K562 (cell line): Measurements from ENCODE around the gene EPHB1. TPM values are rescaled to one million over a fixed set of nuclear protein-coding genes. Genes with fewer than 3 reads are reported as not detected.

ENCODE experiments used
- ATAC-seq: fragments of 200-7000 bp; cut with Tn5 transposase; 3 replicates; pipeline ENCODE4 v1.9.1; 2020; ENCODE audit warnings: moderate library complexity
- BruUV-seq: library from RNA; stranded (reverse); fragments of 400-500 nt; replicated peaks from 2 replicates; lab custom pipeline; 2021; lab: Mats Ljungman, UMichigan
- CTCF ChIA-PET: fragments of 300-600 bp; formaldehyde crosslinking; extraction: SDS; loops from one replicate; lab custom pipeline; 2021; ENCODE audit warnings: low intra/inter-chr PET ratio; lab: Yijun Ruan, JAX
- POLR2A ChIA-PET: fragments of 300-600, 350-650 bp; sonication (Branson Sonifier 250); formaldehyde crosslinking; extraction: SDS; loops from one replicate; lab custom pipeline; 2021; ENCODE audit warnings: antibody characterized with exemption, inconsistent platforms; lab: Yijun Ruan, JAX
- DNase-seq, 4 experiments: peaks; one replicate each; pipeline versions ENCODE4 v3.0.0 to v3.0.0-alpha.2; 2011 to 2018; ENCODE audit warnings: low spot score in 3 of 4, mixed read lengths in 3 of 4; ENCODE audit errors: extremely low read depth in 1 of 4
- FAIRE-seq: peaks from 2 replicates; lab custom pipeline; 2011; peaks lifted over from hg19 to GRCh38; lab: Jason Lieb, UNC
- H2AFZ ChIP-seq: 2 replicates; pipeline ENCODE4 v1.6.0; 2011; ENCODE audit warnings: low read depth, low read length, control low read depth, inconsistent platforms
- H3K27ac ChIP-seq: fragments of 200-600 bp; 3 replicates; pipeline ENCODE4 v1.8.0; 2011; ENCODE audit warnings: low read depth, mild to moderate bottlenecking, control low read depth, inconsistent platforms, low read length, moderate library complexity, mixed read lengths; ENCODE audit errors: extremely low read depth
- H3K27me3 ChIP-seq, 2 experiments: fragments of 300-600 bp in 1 of 2; 2 replicates in 1 of 2; 3 replicates in 1 of 2; pipeline versions ENCODE4 v1.6.0 to v1.8.0; 2011; ENCODE audit warnings: inconsistent platforms in 2 of 2, low read length in 2 of 2, mild to moderate bottlenecking in 1 of 2, mixed read lengths in 1 of 2, moderate library complexity in 1 of 2; ENCODE audit not compliant: control insufficient read depth in 2 of 2, insufficient read depth in 2 of 2
- H3K36me3 ChIP-seq: fragments of 300-600 bp; 3 replicates; pipeline ENCODE4 v1.8.0; 2011; ENCODE audit warnings: mild to moderate bottlenecking, low read length, inconsistent platforms; ENCODE audit not compliant: control insufficient read depth, insufficient read depth
- H3K4me1 ChIP-seq, 2 experiments: fragments of 200-600 bp in 1 of 2; replicated peaks in 1 of 2; 2 replicates in 1 of 2; 3 replicates in 1 of 2; pipeline versions ENCODE4 v1.5.1 to v1.8.0; 2011; ENCODE audit warnings: inconsistent platforms in 2 of 2, low read length in 2 of 2, mild to moderate bottlenecking in 1 of 2, mixed read lengths in 1 of 2, moderate library complexity in 1 of 2; ENCODE audit not compliant: control insufficient read depth in 2 of 2, insufficient read depth in 2 of 2
- H3K4me2 ChIP-seq: 2 replicates; pipeline ENCODE4 v1.6.1; 2011; ENCODE audit warnings: low read length, control low read depth, inconsistent platforms, mixed read lengths; ENCODE audit not compliant: insufficient read depth
- H3K4me3 ChIP-seq: fragments of 200-600 bp; sonication (generic), shearing (Covaris generic); 2 replicates; pipeline ENCODE4 v1.5.1; 2016; ENCODE audit warnings: control low read depth, inconsistent platforms
- H3K79me2 ChIP-seq: fragments of 200-600 bp; 3 replicates; pipeline ENCODE4 v1.8.0; 2011; ENCODE audit warnings: low read length, inconsistent platforms; ENCODE audit not compliant: control insufficient read depth, insufficient read depth
- H3K9ac ChIP-seq, 2 experiments: 2 replicates each; pipeline versions ENCODE4 v1.6.0 to v1.6.1; 2011; ENCODE audit warnings: low read depth in 2 of 2, low read length in 2 of 2, control low read depth in 1 of 2, inconsistent platforms in 1 of 2, mild to moderate bottlenecking in 1 of 2, mixed read lengths in 1 of 2; ENCODE audit not compliant: insufficient read depth in 1 of 2
- H3K9me1 ChIP-seq: one replicate; pipeline ENCODE4 v1.6.0; 2011; ENCODE audit warnings: inconsistent platforms, mild to moderate bottlenecking, low read length, moderate library complexity; ENCODE audit not compliant: control insufficient read depth, insufficient read depth
- H3K9me3 ChIP-seq: replicated peaks from 2 replicates; pipeline ENCODE4 v1.5.1; 2011; ENCODE audit warnings: low read depth, low read length, inconsistent platforms; ENCODE audit not compliant: control insufficient read depth, insufficient read depth
- H4K20me1 ChIP-seq: replicated peaks from 2 replicates; pipeline ENCODE4 v1.6.1; 2011; ENCODE audit warnings: low read length, inconsistent platforms, mixed read lengths; ENCODE audit not compliant: control insufficient read depth, insufficient read depth
- CSDE1 ChIP-seq, 2 experiments: fragments of 450-650 bp; IDR thresholded peaks; 2 replicates each; pipeline ENCODE4 v1.6.1; 2016; ENCODE audit warnings: mild to moderate bottlenecking in 1 of 2
- FOXK2 ChIP-seq, 2 experiments: fragments of 450-650 bp; IDR thresholded peaks in 1 of 2; conservative IDR thresholded peaks in 1 of 2; 2 replicates each; pipeline ENCODE4 v1.6.1; 2016; ENCODE audit warnings: low read depth in 2 of 2, mild to moderate bottlenecking in 1 of 2
- HES1 ChIP-seq: fragments of 450-650 bp; IDR thresholded peaks from 2 replicates; pipeline ENCODE4 v1.6.1; 2016; ENCODE audit warnings: low read depth, mild to moderate bottlenecking, moderate library complexity
- KAT7 ChIP-seq: sonication (generic); formaldehyde crosslinking; IDR thresholded peaks from 2 replicates; pipeline ENCODE4 v1.8.0; 2022; ENCODE audit warnings: missing genetic modification reagents, mild to moderate bottlenecking, borderline replicate concordance
- MEF2D ChIP-seq: conservative IDR thresholded peaks from 2 replicates; pipeline ENCODE4 v1.6.1; 2016; ENCODE audit warnings: low read depth, missing genetic modification characterization, missing compliant biosample characterization
- MGA ChIP-seq: fragments of 450-650 bp; IDR thresholded peaks from 2 replicates; pipeline ENCODE4 v1.6.1; 2016; ENCODE audit warnings: mild to moderate bottlenecking, moderate library complexity
- NCOA1 ChIP-seq: fragments of 450-650 bp; IDR thresholded peaks from 2 replicates; pipeline ENCODE4 v1.6.1; 2016; ENCODE audit warnings: low read depth
- POLR2A ChIP-seq: fragments of 450-650 bp; conservative IDR thresholded peaks from 2 replicates; pipeline ENCODE4 v1.6.1; 2016
- RUNX1 ChIP-seq: sonication (generic); IDR thresholded peaks from 2 replicates; pipeline ENCODE4 v1.6.1; 2016; ENCODE audit warnings: antibody characterized with exemption, low read depth
- SMAD3 ChIP-seq: fragments of 450-650 bp; formaldehyde crosslinking; conservative IDR thresholded peaks from 2 replicates; pipeline ENCODE4 v1.4.0; 2020; ENCODE audit warnings: mild to moderate bottlenecking
- TAL1 ChIP-seq: fragments of 450-650 bp; IDR thresholded peaks from 2 replicates; pipeline ENCODE4 v1.6.1; 2016; ENCODE audit warnings: mild to moderate bottlenecking
- ZNF408 ChIP-seq: fragments of 250-450 bp; sonication (Bioruptor Pico); IDR thresholded peaks from 2 replicates; pipeline ENCODE4 v1.4.0; 2020; ENCODE audit warnings: low read depth, mild to moderate bottlenecking, moderate library complexity
- WGBS: fragments of 100-300 bp; shearing (Covaris generic); methylation state at CpG from one replicate; pipeline ENCODE4 v1.1.6; 2016; ENCODE audit warnings: low coverage, mixed read lengths; ENCODE audit not compliant: insufficient coverage; ENCODE audit errors: missing lambda C conversion rate; 5-methylcytosine and 5-hydroxymethylcytosine counted together
- in situ Hi-C: fragments of 300-500 bp; cut with MboI; formaldehyde crosslinking; loops from 4 replicates; pipeline ENCODE4 v1.15.0; 2018; ENCODE audit warnings: inconsistent platforms, mixed read lengths
- intact Hi-C: fragments of 100-400 bp; cut with micrococcal nuclease; formaldehyde crosslinking; loops from 2 replicates; pipeline ENCODE4 v1.14.2; 2022
- polyA plus RNA-seq, 8 experiments: library from polyadenylated mRNA; depleted of rRNA in 4 of 8; stranded (reverse) in 5 of 8; unstranded in 3 of 8; fragments of >200 nt; fragmentation: Nextera tagmentation in 2 of 8; fragmentation: Illumina TruSeq in 1 of 8; extraction: Ambion mirVana in 2 of 8; extraction: Trizol in 1 of 8; gene quantifications; 2 replicates each; pipeline versions ENCODE4 v1.2.1 to v1.2.3, GENCODE V29; 2011 to 2014; ENCODE audit warnings: inconsistent platforms in 1 of 8, missing spikeins in 1 of 8
- total RNA-seq, 7 experiments: library from RNA; depleted of rRNA in 6 of 7; stranded (reverse); fragments of >200 nt in 6 of 7; fragmentation: Illumina TruSeq in 2 of 7; extraction: Trizol in 2 of 7; gene quantifications; 2 replicates each; pipeline versions ENCODE4 v1.2.1 to v1.2.3, GENCODE V29; 2011 to 2021; ENCODE audit warnings: low replicate concordance in 1 of 7

EPHB1 gene
- total and polyA plus RNA-seq, 9 of the 15 experiments (the other 6 are each of a cell fraction or from before 2014, with no cell fraction given) = 0.29 TPM; not detected in 8

GRCh38 chr3:135224815-135225362 is 429.8 kb downstream of the EPHB1 start (continued):
- TF ChIP-seq HES1 (no peak), NCOA1 (no peak), ZNF408 (no peak), MEF2D (no peak), KAT7 (CRISPR knock-in tag) (no peak), FOXK2 (conservative IDR thresholded peaks at IDR 0.05 in 1 of 2, IDR thresholded peaks at IDR 0.05 in 1 of 2; ENCODE audit: low read depth in 2 of 2) (no peak), RUNX1 (no peak), POLR2A (no peak)
- TF ChIP-seq, all 486 proteins: peak for 0

- no peak overlapping the region for H3K4me3 ChIP-seq
- no peaks in the 10 kb centered on the region for H3K27me3 ChIP-seq
- H3K27ac ChIP-seq = no peak overlapping the region
- FAIRE-seq (no peak), DNase-seq (no peak), ATAC-seq (no peak)
- H3K9me3 ChIP-seq = no peaks in the 10 kb centered on the region
- 0% methylated on average over 5 of the region's 6 CpGs for WGBS
- no peaks in the 10 kb centered on the region for H3K36me3 ChIP-seq
- no peaks in the 10 kb centered on the region for H3K4me1 ChIP-seq
- in situ Hi-C loops = no loop called here
- POLR2A ChIA-PET = no interaction called here
- no peaks in the 10 kb centered on the region for H4K20me1 ChIP-seq
- BruUV-seq = no TSS peak
- H3K9me1 ChIP-seq = no peaks in the 10 kb centered on the region
- H3K4me2 ChIP-seq = no peak overlapping the region
- H3K79me2 ChIP-seq = no peaks in the 10 kb centered on the region
- no peak overlapping the region for H2AFZ ChIP-seq
- CTCF ChIA-PET = no interaction called here
- H3K9ac ChIP-seq = no peak overlapping the region
- intact Hi-C loops = no loop called here
- TF ChIP-seq TAL1 (no peak), CSDE1 (IDR thresholded peaks at IDR 0.05) (no peak), MGA (no peak), SMAD3 (CRISPR knock-in tag) (no peak)
These were observed 431.0 kb downstream of the EPHB1 start for GRCh38 chr3:135226057-135226456.
